ENCODE data around the gene GTF3C4.

GTF3C4 gene, protein sequence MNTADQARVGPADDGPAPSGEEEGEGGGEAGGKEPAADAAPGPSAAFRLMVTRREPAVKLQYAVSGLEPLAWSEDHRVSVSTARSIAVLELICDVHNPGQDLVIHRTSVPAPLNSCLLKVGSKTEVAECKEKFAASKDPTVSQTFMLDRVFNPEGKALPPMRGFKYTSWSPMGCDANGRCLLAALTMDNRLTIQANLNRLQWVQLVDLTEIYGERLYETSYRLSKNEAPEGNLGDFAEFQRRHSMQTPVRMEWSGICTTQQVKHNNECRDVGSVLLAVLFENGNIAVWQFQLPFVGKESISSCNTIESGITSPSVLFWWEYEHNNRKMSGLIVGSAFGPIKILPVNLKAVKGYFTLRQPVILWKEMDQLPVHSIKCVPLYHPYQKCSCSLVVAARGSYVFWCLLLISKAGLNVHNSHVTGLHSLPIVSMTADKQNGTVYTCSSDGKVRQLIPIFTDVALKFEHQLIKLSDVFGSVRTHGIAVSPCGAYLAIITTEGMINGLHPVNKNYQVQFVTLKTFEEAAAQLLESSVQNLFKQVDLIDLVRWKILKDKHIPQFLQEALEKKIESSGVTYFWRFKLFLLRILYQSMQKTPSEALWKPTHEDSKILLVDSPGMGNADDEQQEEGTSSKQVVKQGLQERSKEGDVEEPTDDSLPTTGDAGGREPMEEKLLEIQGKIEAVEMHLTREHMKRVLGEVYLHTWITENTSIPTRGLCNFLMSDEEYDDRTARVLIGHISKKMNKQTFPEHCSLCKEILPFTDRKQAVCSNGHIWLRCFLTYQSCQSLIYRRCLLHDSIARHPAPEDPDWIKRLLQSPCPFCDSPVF

GRCh38 chr9:132670457-132671391 is at the start of gene GTF3C4:
GTF3C4 (plus strand) TSS chr9:132670464; CDS start chr9:132670599, 135 bp downstream.
- peak; percentile 53 for DNase-seq

- DNase-seq = no peak
Observed at GRCh38 chr9:132622159-132622558, 48.1 kb upstream of the GTF3C4 start.

- DNase-seq = no peak
Observed at GRCh38 chr9:132626285-132626684, 44.0 kb upstream of the GTF3C4 start.

DNA sequence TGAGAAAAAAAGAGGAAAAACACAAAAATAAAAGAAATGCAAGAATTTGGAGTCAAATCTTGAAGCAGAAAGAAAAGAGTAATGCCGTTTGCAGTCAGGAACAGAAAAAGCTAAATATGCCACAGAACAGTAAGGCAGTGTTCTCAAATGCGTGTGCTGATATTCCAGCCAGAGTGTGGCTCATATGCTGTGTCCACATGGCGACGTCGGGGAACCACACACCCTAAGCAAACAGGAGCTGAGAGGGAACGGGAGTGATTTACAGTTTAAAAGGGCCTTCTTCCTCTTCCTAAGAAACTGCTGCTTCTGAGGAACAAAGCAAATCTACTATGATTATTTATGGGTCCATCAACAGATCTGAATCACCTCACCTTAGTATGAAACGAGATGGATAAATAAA is 43.2 kb upstream of the GTF3C4 start:
- DNase-seq = no peak

- no peak for DNase-seq
Observed at GRCh38 chr9:132627594-132627993, 42.7 kb upstream of the GTF3C4 start.

DNA sequence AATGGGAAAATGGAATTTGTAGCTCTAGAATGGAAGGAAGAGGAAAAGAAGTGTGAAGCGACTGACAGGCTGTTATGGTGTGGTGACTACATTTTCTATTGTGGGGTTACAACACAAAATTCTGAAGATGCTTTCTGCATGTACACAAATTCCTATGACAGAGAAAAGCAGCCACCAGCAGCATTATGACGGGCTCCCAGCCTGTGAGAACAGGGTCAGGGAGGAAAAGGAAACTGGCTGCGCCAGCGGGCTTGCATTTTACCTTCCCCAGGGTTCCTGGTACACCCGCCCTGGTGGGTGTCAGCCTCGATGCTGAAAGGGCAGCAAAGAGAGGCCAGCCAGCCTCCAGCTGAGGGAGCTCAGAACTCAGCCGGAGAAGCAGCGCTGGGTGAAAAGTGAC is 41.5 kb upstream of the GTF3C4 start:
- DNase-seq = no peak

GRCh38 chr9:132630116-132630515 is 40.1 kb upstream of the GTF3C4 start:
- DNase-seq = no peak

DNA sequence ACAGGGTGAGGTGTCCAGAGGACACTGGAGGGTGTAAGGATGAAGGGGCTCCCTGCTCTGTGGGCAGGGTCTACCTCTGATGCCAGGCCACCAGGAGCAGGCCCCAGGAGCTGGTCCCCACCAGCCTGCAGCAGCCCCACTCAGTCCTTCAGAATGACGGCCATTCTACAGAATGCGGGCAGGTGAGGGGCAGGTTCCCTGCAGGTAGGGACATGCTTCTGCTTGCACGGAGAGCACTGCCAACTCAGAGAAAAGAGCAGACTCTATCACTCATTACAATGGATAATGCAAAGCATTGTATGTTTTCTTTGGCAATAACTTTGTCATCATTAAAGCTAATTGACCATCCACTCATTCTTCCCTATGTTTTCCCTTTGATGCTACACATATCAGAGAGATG is 39.5 kb upstream of the GTF3C4 start:
- DNase-seq = no peak

DNA sequence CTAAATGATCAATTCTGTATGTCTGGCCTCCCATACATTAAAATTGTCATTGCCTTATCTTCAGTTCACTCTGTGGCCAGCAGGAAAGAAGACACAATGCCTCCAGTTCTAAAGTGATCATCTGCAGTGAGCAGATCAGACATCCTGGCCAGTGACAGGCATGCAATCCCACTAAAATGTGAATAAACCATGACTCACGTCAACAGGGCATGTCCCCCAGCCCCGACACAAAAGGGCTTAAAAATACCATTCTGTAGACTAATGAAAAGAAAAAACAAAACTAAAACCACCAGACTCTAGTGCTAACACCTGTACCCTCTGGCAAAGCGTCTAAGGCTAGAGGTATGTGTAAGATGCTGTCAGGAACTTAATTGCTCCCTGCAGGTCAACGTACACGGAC is 39.0 kb upstream of the GTF3C4 start:
- no peak for DNase-seq

GRCh38 chr9:132631685-132632084 is 38.6 kb upstream of the GTF3C4 start:
- DNase-seq = no peak

DNA sequence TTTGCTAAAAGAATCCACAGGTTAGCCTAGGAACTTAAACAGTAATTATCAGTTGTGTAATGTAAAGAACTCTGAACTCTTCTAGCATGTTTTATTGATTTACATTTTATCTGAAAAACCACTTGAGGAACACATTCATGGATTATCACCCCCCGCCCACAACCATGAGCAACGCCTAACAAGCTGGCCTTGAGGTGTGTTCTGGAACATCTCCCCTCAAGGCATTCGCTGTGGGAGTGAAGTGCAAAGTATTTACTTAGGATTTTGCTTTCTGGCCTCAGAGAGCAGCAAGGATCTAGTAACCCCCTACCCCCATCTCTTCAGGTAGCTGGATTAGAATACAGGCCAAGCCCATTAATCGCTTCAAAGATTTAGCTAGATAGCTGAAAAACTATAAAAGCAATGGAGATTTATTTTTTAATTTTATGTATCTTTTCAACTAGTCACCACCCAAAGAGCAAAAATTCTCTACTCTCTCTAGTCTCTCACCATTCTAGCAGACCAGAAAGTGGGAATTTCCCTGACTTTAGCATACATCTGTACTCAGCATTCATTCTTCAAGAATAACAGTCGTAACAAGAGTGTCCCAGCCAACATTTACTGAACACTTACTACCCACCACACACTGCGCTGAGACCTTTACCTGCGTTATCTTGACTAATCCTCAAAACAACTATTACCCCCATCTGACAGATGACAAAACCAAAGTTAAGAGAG is 37.7 kb upstream of the GTF3C4 start:
- no peak for DNase-seq

DNA sequence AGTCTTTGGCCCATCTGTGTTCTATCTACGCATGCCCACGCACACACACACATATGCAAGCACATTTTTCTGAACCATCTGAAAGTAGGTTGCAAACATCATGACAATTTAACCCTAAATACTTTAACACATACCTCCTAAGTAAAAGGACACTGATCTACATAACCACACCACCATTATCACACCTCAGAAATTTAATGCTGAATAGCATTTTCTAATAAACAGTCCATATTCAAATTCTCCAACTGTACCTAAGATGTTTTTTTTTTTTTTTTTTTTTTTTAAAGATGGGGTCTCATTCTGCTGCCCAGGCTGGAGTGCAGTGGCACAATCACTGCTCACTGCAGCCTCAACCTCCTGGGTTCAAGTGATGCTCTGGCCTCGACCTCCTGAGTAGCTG is 35.9 kb upstream of the GTF3C4 start:
- DNase-seq = no peak

DNA sequence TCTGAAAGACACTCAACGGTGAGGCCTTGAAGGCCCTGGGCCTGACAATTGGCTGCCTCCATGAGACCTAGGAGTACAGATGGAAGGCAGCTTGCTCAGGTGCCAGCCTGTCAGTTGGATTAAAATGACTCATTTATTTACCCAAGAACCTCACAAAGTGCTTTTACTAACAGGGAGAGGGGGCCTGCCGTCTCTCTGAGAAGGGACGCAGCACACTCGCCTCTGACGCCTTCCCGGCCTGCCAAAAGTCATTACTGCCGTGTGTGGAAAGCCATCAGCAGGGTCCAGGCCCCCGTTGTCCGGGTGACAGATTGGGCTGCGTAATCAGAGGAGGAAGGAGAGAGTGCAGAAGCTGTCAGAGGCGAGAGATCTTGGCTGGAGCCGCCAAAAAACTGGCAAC is 32.9 kb upstream of the GTF3C4 start:
- peak; percentile 27 for DNase-seq

DNA sequence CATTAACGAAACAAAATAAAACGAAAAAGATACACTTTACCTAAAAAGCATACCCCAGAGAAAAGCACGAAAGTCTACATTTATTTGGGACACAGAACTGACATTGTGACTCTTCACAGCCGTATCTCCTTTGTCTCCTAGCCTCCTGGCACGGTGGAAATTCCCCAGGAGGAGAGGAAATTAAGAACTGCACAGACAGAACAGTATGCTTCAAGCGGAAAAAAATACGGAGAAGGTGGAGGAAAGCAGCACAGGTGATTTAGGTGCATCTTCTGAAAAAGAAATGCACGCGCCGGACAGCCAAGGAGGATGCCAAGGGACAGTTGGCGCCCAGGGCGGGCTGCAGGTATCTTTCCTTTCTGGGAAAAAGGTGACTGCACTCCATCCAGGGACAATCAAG is 32.5 kb upstream of the GTF3C4 start:
- DNase-seq = no peak

DNA sequence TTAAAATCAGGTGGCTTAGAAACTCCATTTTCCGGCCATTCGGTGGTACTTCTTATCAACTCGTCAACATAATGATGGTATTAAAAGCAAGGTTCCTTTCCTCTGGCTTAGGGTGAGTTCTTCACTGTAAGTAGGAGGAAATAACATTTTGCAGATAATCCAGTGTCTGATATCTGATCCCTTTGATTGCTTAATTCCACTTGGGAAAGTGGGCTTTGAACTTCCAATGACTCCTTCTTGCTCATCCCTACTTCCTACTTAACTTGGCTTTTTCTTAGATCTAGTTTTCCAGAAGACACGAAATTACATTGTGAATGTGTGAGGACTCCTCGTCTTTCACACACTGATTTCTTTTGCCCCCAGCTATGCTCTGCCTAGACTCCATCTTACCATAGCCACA is 32.0 kb upstream of the GTF3C4 start:
- no peak for DNase-seq

DNA sequence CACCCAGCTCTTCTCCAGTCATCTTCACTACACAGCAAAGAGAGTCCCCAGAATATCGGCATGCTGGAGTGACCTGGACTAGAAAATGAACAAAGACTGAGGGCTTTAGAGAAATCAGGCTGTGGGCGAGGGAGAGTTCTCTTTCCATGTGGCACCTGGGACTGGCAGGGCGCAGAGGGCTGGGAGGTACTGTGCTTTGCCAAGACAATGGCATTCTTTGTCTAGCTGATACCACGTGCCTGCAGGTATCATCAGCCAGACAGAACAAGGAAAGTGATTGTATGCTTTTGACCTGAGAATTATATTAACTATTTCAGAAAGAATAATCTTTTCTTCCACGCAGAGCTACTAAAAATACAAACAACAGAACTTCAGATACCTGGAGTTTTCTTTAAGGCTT is 30.9 kb upstream of the GTF3C4 start:
- no peak for DNase-seq

GRCh38 chr9:132641216-132641615 is 29.0 kb upstream of the GTF3C4 start:
- DNase-seq = no peak

- DNase-seq = no peak
Observed at GRCh38 chr9:132644251-132644650, 26.0 kb upstream of the GTF3C4 start.

DNA sequence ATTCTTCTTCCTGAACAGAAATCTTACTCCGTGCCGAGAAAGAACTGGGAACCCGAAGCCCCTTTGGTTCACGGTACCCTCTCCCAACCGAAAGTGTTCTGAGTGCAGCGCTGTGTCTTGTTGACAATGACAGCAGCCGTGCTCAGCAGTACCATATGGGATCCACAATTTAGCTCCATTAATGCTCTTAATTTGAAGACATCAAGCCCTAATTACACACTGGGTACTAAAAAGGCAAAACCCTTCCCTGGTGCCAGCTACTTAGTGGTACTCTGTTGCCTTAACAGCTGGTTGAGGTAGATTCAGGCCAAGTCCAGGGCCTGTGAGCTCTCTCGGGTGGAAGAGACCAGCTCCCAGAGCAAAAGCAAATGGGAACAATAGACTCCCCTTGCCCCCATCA is 25.0 kb upstream of the GTF3C4 start:
- DNase-seq = no peak

DNA sequence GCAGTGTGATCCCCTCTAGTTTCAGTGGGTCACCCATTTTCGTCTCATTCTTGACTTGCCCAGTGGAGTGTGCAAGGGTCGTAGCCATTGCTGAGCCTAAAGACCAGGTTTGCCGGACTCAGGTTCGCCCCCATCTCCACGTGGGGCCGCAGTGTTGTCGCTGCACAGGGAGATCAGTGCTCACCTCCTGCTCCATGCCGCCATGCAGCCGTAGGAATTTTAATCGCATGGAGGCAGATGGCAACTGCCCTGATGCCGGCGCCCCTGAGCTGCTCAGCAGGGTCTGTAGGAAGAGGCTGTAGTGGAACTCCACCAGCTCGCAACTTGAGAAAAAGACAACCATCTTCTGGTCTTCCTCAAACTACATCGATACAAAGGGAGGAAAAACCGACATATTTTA is 24.6 kb upstream of the GTF3C4 start:
- DNase-seq = no peak

GRCh38 chr9:132646726-132647125 is 23.5 kb upstream of the GTF3C4 start:
- DNase-seq = no peak

DNA sequence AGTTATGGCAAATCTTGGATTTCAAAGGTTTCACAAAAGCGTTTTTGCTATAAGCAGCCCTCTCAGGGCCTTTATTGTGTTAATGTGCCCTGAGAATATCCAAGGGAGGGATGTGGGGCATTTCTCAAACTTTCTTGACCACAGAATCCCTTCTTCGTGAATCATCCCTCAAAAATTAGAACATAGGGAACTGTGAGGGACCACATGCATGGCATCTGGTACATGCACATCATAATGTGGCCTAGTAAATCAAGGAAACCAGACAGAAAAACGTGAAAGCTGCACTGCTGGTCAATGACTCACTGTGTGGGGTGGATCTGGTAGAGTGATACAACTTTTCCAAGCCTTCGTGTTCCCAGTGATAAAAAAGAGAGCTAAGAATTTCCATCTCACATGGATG is 22.9 kb upstream of the GTF3C4 start:
- DNase-seq = no peak

GRCh38 chr9:132647806-132648205 is 22.5 kb upstream of the GTF3C4 start:
- DNase-seq = no peak

Measured in NCI-H510A (cell line).